Inferior parietal cortex (tissue), 1 donor: ENCODE results near the gene NAA35.
"Not testable (repeated sequence)": the region's sequence is repeated elsewhere in the genome, so short reads cannot be mapped to it uniquely, and the experiment has no call there.

Experiments
- DNase-seq: peaks from one replicate; pipeline ENCODE4 v3.0.0-alpha.2; 2016; ENCODE audit errors: extremely low spot score

The NAA35 gene

GRCh38 chr9:85940832-85941621 lies at the start of gene NAA35:
NAA35 (plus strand) TSS chr9:85941146; CDS start chr9:85942160, 1,014 bp downstream.
- DNase-seq = peak; percentile 99

DNA sequence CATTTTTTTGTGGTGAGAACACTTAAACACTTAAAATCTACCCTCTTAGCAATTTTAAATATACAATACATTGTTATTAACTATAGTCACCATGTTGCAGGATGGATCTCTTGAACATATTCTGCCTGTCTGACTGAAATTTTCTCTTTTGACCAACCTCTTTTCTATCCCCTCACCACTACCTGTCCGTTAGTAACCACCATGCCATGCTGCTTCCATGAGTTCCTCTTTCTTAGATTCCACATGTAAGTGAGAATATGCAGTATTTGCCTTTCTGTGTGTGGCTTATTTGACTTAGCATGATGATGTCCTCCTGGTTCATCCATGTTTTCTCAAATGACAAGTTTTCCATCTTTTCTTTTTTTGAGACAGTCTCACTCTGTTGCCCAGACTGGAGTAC lies 48.5 kb upstream of the NAA35 start:
- DNase-seq = no peak

GRCh38 chr9:85895685-85896084 lies 45.3 kb upstream of the NAA35 start:
- DNase-seq = no peak

- DNase-seq = no peak
These were observed 43.1 kb upstream of the NAA35 start for GRCh38 chr9:85897848-85898247.

DNA sequence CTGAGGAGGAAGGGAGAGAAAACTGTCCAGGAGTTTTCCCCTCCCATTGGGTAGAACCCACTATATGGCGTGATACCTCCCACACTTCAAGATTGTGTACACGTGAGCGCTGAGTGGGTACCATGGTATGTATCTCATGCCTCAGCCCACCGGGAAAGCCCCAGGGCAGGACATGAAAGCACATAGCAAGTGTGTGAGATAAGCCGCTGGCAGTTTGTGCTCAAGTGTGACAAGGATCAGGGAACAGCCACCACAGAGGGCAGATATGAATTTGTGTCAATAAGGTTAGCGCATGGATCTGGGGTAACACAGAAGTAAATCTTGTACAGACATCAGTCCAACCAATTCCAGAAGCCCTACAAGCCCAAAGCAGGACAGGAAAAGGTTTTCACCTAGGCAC lies 42.6 kb upstream of the NAA35 start:
- DNase-seq = no peak

DNA sequence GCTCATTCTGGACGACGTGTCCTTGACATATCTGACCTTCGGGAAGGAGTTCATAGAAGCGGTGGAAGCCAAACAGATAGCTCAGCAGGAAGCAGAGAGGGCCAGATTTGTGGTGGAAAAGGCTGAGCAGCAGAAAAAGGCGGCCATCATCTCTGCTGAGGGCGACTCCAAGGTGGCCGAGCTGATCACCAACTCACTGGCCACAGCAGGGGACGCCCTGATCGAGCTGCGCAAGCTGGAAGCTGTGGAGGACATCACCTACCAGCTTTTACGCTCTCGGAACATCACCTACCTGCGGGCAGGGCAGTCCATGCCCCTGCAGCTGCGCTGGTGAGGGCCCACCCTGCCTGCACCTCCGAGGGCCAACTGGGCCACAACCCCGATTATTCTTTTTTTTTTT lies 41.6 kb upstream of the NAA35 start:
- DNase-seq = no peak

- no peak for DNase-seq
These were observed 40.3 kb upstream of the NAA35 start for GRCh38 chr9:85900504-85901201.

- no peak for DNase-seq
These were observed 36.0 kb upstream of the NAA35 start for GRCh38 chr9:85904975-85905374.

- no peak for DNase-seq
These were observed 35.0 kb upstream of the NAA35 start for GRCh38 chr9:85905957-85906356.

DNA sequence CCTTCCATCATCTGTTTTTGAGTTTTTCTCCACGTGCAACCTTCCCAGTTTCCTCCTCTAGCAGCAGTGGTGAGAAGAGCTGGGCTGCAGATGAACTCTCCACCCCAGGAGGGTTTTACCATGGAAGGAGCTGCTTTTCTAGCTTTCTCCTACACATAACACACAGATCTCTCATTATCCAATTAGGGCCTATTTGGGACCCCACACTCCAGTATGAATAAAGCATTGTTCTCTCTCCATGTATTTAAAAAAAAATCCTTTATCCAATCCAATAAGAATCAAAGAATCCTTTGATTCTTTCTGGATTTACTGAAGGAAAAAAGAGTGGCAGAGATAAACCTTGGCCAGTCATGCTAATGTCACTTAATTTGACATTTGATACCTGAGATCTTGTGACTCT lies 31.6 kb upstream of the NAA35 start:
- DNase-seq = no peak

GRCh38 chr9:85914108-85914507 lies 26.8 kb upstream of the NAA35 start:
- DNase-seq = no peak

- DNase-seq = no peak
These were observed 23.2 kb upstream of the NAA35 start for GRCh38 chr9:85917756-85918155.

DNA sequence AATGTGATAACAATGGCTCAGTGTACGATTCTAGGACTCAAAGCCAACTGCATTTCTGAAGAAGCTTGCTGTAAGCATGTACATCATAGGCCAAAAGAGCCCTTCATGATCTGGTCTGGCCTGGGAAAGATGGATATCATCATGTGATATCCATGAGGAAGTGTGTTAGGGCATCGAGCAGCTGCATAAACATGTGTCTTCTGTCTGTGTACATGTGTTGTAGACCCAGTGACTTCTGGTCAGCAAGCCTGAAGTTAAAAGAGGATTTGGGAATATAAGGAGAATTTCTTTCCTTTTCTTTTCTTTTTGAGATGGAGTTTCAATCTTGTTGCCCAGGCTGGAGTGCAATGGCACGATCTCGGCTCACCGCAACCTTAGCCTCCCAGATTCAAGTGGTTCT lies 15.5 kb upstream of the NAA35 start:
- DNase-seq = no peak

- DNase-seq = no peak
These were observed 13.9 kb upstream of the NAA35 start for GRCh38 chr9:85927076-85927475.

GRCh38 chr9:85931495-85931894 lies 9.5 kb upstream of the NAA35 start:
- no peak for DNase-seq

GRCh38 chr9:85935950-85936349 lies 5.0 kb upstream of the NAA35 start:
- DNase-seq = not testable (repeated sequence)

DNA sequence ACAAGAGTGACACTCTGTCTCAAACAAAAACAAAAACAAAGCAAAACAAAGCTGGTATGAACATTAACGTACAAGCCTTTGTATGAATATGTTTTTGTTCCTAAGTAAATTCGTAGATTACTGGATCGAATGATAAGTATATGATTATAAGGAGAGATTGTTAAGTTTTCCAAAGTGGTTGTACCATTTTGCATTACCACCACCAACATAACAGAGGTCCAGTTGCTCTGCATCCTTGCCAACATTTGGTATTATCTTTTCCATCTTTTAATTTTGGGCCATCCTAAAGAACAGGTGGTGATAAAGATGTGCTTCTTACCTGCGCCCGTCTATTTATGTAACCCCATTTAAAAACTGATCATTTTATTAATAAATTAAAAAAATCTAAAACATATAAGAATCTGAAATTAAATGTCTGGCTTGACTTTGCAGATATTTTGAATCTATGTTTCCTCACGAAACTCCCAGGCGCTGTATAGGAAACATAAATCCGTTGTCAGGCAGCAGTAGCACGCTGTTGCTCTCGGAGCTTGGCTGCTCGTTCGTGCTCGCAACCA lies 593 bp upstream of the NAA35 start:
- DNase-seq = no peak

DNA sequence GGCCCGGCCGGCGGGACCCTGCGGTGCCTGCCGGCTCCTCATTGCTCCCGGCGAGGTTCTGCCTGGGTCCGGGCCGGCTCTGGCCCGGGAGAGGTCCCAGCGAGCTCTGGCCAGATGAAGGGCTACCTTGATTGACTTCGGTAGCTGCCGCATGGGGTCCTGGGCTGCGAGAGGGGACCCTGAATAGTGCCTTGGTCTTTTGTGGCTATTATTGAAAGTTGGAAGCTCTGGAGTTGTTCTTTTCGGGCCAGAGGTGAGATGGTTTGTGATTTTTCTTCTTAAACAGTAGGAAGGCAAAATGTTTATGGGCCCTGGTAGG lies 635 bp downstream of the NAA35 start:
- DNase-seq = no peak

GRCh38 chr9:85941966-85942912 lies 1.3 kb downstream of the NAA35 start:
- DNase-seq = no peak

- no peak for DNase-seq
These were observed 2.2 kb downstream of the NAA35 start for GRCh38 chr9:85942913-85943709.

DNA sequence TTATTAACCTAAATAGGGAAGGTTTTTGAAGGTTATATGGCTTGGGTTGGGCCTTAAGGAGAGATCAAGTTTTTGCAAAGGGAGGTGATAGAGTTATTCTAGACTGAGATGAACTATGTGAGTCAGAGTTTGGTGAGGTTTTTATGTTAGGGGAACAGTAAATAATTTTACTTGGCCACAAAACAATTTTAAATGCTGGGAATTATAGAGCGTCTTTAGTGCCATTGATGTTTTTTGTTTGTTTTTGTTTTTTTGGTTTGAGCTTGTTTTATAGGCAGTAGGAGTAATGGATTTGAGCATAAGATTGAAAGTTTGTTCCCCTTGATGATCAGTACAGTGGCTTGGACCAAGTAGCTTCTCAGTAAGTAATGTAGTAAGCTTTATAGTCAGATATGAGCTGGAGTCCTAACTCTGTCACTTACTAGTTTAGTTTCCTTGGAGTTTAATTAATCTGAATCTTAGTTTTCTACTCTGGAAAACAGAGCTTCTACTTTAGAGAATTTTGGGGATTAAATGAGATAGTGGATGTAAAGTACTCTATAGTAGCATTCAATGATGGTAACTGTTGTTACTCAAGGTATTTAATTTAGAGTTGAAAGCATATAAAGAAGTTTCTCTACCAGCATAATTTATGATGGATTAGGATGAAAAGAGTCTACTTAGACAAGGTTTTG lies 2.9 kb downstream of the NAA35 start:
- DNase-seq = no peak
